WTC11 (cell line): ENCODE data around the gene GNG3. TPM values are rescaled to one million over a fixed set of nuclear protein-coding genes. Genes with fewer than 3 reads are reported as not detected.

Source experiments
- CTCF ChIP-seq: fragments of 200-600 bp; IDR thresholded peaks from 2 replicates; pipeline ENCODE4 v1.8.0; 2022; ENCODE audit warnings: antibody characterized with exemption
- E2F1 ChIP-seq: sonication (generic); formaldehyde crosslinking; IDR thresholded peaks from 2 replicates; pipeline ENCODE4 v1.8.0; 2022; ENCODE audit warnings: mild to moderate bottlenecking, missing genetic modification reagents
- FOXP1 ChIP-seq: sonication (generic); formaldehyde crosslinking; IDR thresholded peaks from 2 replicates; pipeline ENCODE4 v1.8.0; 2022; ENCODE audit warnings: missing genetic modification reagents, mild to moderate bottlenecking, moderate library complexity, borderline replicate concordance
- MAX ChIP-seq: sonication (generic); formaldehyde crosslinking; IDR thresholded peaks from 2 replicates; pipeline ENCODE4 v1.8.0; 2022; ENCODE audit warnings: mild to moderate bottlenecking, missing genetic modification reagents
- NFE2L1 ChIP-seq: sonication (generic); formaldehyde crosslinking; IDR thresholded peaks from 2 replicates; pipeline ENCODE4 v1.8.1; 2023; ENCODE audit warnings: missing genetic modification reagents
- PRDM15 ChIP-seq: sonication (generic); formaldehyde crosslinking; IDR thresholded peaks from 2 replicates; pipeline ENCODE4 v1.8.0; 2022; ENCODE audit warnings: missing genetic modification reagents
- TEAD1 ChIP-seq: sonication (generic); formaldehyde crosslinking; IDR thresholded peaks from 2 replicates; pipeline ENCODE4 v1.8.0; 2022; ENCODE audit warnings: mild to moderate bottlenecking, missing genetic modification reagents
- USF2 ChIP-seq: sonication (generic); formaldehyde crosslinking; IDR thresholded peaks from 2 replicates; pipeline ENCODE4 v1.8.1; 2023; ENCODE audit warnings: mild to moderate bottlenecking, missing genetic modification reagents, moderate library complexity
- ZNF423 ChIP-seq: fragments of 250-450 bp; sonication (Bioruptor Pico); IDR thresholded peaks from 2 replicates; pipeline ENCODE4 v2.1.2; 2022; ENCODE audit warnings: mild to moderate bottlenecking, moderate library complexity
- ZNF671 ChIP-seq: fragments of 250-450 bp; sonication (Bioruptor Pico); IDR thresholded peaks from 2 replicates; pipeline ENCODE4 v1.8.0; 2021; ENCODE audit warnings: mild to moderate bottlenecking
- ZSCAN18 ChIP-seq: fragments of 250-450 bp; sonication (Bioruptor Pico); IDR thresholded peaks from 2 replicates; pipeline ENCODE4 v2.1.2; 2022; ENCODE audit warnings: mild to moderate bottlenecking, moderate library complexity
- total RNA-seq: library from RNA; stranded (reverse); gene quantifications from 3 replicates; pipeline ENCODE4 v1.2.3, GENCODE V29; 2021
- TF ChIP-seq, protein P1 (sequence below): sonication (generic); formaldehyde crosslinking; IDR thresholded peaks from 2 replicates; pipeline ENCODE4 v1.8.1; 2023; ENCODE audit warnings: mild to moderate bottlenecking, missing genetic modification reagents, borderline replicate concordance
- TF ChIP-seq, protein P2 (sequence below): sonication (generic); formaldehyde crosslinking; IDR thresholded peaks from 2 replicates; pipeline ENCODE4 v1.8.0; 2023; ENCODE audit warnings: missing genetic modification reagents, mild to moderate bottlenecking, borderline replicate concordance
- TF ChIP-seq, protein P3 (sequence below): fragments of 250-450 bp; sonication (Bioruptor Pico); IDR thresholded peaks from 2 replicates; pipeline ENCODE4 v1.9.0; 2021; ENCODE audit warnings: moderate library complexity, mild to moderate bottlenecking, inconsistent platforms, borderline replicate concordance
- TF ChIP-seq, protein P4 (sequence below): sonication (generic); formaldehyde crosslinking; IDR thresholded peaks from 2 replicates; pipeline ENCODE4 v1.8.1; 2022; ENCODE audit warnings: mild to moderate bottlenecking, moderate library complexity, missing genetic modification reagents

GNG3 gene
- total RNA-seq, 1 experiment from 2014 or later, result 6.0 TPM

DNA sequence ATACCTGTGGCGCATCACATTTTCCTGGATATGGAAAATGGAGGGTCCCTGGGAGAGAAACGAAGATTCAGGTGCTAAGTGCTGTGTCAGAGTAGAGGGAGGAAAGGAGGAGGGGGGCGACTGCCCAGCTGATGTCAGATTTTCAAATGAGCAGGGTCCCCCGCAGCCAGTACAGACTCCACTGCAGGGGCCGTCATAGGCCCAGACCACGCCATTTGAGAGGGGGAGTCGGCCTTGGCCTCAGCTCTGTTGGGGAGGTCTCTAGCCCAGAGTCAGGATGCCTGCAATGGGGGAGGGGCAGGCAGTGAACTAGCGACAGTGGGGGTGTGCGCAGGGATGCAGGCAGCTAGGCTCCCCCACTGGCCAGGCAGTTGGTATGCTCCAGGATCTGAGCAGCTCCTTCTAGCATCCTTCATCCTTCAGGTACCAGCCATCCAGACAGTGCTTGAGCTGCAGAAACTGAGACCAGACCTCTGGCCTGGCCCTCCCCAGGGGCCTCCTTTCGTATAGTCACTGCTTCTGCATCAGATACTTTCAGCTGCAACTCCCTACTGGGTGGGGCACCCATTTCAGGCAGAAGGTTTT lies at the start of gene GNG3, which contains the start of gene BSCL2 (continued):
- TF ChIP-seq, protein P1, sequence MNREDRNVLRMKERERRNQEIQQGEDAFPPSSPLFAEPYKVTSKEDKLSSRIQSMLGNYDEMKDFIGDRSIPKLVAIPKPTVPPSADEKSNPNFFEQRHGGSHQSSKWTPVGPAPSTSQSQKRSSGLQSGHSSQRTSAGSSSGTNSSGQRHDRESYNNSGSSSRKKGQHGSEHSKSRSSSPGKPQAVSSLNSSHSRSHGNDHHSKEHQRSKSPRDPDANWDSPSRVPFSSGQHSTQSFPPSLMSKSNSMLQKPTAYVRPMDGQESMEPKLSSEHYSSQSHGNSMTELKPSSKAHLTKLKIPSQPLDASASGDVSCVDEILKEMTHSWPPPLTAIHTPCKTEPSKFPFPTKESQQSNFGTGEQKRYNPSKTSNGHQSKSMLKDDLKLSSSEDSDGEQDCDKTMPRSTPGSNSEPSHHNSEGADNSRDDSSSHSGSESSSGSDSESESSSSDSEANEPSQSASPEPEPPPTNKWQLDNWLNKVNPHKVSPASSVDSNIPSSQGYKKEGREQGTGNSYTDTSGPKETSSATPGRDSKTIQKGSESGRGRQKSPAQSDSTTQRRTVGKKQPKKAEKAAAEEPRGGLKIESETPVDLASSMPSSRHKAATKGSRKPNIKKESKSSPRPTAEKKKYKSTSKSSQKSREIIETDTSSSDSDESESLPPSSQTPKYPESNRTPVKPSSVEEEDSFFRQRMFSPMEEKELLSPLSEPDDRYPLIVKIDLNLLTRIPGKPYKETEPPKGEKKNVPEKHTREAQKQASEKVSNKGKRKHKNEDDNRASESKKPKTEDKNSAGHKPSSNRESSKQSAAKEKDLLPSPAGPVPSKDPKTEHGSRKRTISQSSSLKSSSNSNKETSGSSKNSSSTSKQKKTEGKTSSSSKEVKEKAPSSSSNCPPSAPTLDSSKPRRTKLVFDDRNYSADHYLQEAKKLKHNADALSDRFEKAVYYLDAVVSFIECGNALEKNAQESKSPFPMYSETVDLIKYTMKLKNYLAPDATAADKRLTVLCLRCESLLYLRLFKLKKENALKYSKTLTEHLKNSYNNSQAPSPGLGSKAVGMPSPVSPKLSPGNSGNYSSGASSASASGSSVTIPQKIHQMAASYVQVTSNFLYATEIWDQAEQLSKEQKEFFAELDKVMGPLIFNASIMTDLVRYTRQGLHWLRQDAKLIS (CRISPR knock-in tag), result no peak
- TF ChIP-seq MAX, result peak; percentile 63; the same call in 1 of the 2 replicates
- TF ChIP-seq TEAD1 (CRISPR knock-in tag), result peak; percentile 86; the same call in 1 of the 2 replicates
- peak; percentile 44; the same call in 1 of the 2 replicates for TF ChIP-seq USF2 (CRISPR knock-in tag)
- no peak for TF ChIP-seq ZNF423 (CRISPR knock-in tag)
- TF ChIP-seq NFE2L1, result peak; percentile 77
- peak; percentile 46; the same call in 1 of the 2 replicates for TF ChIP-seq FOXP1 (CRISPR knock-in tag)
- TF ChIP-seq, protein P2, sequence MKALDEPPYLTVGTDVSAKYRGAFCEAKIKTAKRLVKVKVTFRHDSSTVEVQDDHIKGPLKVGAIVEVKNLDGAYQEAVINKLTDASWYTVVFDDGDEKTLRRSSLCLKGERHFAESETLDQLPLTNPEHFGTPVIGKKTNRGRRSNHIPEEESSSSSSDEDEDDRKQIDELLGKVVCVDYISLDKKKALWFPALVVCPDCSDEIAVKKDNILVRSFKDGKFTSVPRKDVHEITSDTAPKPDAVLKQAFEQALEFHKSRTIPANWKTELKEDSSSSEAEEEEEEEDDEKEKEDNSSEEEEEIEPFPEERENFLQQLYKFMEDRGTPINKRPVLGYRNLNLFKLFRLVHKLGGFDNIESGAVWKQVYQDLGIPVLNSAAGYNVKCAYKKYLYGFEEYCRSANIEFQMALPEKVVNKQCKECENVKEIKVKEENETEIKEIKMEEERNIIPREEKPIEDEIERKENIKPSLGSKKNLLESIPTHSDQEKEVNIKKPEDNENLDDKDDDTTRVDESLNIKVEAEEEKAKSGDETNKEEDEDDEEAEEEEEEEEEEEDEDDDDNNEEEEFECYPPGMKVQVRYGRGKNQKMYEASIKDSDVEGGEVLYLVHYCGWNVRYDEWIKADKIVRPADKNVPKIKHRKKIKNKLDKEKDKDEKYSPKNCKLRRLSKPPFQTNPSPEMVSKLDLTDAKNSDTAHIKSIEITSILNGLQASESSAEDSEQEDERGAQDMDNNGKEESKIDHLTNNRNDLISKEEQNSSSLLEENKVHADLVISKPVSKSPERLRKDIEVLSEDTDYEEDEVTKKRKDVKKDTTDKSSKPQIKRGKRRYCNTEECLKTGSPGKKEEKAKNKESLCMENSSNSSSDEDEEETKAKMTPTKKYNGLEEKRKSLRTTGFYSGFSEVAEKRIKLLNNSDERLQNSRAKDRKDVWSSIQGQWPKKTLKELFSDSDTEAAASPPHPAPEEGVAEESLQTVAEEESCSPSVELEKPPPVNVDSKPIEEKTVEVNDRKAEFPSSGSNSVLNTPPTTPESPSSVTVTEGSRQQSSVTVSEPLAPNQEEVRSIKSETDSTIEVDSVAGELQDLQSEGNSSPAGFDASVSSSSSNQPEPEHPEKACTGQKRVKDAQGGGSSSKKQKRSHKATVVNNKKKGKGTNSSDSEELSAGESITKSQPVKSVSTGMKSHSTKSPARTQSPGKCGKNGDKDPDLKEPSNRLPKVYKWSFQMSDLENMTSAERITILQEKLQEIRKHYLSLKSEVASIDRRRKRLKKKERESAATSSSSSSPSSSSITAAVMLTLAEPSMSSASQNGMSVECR (CRISPR knock-in tag), result peak; percentile 92; the same call in 1 of the 2 replicates
- 0 out of 2 replicates have a peak, but pooled peaks have one; percentile 45 for TF ChIP-seq E2F1
- no peak for TF ChIP-seq CTCF
- TF ChIP-seq, protein P3, sequence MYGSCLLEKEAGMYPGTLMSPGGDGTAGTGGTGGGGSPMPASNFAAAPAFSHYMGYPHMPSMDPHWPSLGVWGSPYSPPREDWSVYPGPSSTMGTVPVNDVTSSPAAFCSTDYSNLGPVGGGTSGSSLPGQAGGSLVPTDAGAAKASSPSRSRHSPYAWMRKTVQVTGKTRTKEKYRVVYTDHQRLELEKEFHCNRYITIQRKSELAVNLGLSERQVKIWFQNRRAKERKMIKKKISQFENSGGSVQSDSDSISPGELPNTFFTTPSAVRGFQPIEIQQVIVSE (CRISPR knock-in tag), result no peak
- TF ChIP-seq PRDM15 (CRISPR knock-in tag), result no peak
- TF ChIP-seq ZSCAN18 (CRISPR knock-in tag), result no peak
- TF ChIP-seq, protein P4, sequence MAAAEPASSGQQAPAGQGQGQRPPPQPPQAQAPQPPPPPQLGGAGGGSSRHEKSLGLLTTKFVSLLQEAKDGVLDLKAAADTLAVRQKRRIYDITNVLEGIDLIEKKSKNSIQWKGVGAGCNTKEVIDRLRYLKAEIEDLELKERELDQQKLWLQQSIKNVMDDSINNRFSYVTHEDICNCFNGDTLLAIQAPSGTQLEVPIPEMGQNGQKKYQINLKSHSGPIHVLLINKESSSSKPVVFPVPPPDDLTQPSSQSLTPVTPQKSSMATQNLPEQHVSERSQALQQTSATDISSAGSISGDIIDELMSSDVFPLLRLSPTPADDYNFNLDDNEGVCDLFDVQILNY, result 0 out of 2 replicates have a peak, but pooled peaks have one; percentile 29
- no peak for TF ChIP-seq ZNF671 (CRISPR knock-in tag)
